Measurements from ENCODE around the gene TMEM131L. TPM values are rescaled to one million over a fixed set of nuclear protein-coding genes. Genes with fewer than 3 reads are reported as not detected.

TMEM131L gene
- total and polyA plus RNA-seq, 2 donors (not counting 3 experiments of a cell fraction or from before 2014, with no cell fraction given) = 7.7 to 21.2 TPM

- Histone ChIP-seq H3K4me3 (replicated peaks in 1 of 3; ENCODE audit: insufficient read depth in 1 of 3, low read depth in 1 of 3, low read length in 3 of 3) (no peak overlapping the region), H3K9ac (replicated peaks; ENCODE audit: extremely low read depth, insufficient read depth, low read length) (peak overlapping the region; percentile 48), H3K9me3 (replicated peaks; ENCODE audit: control insufficient read depth, insufficient read depth, low read length) (no peaks in the 10 kb centered on the region), H2AFZ (ENCODE audit: low read depth, low read length) (no peak overlapping the region), H3K27ac (ENCODE audit: insufficient read depth, low read depth, low read length) (peak overlapping the region; percentile 82), H3K4me2 (ENCODE audit: insufficient read depth, low read length) (peak overlapping the region; percentile 59), H3K9me1 (replicated peaks; ENCODE audit: control insufficient read depth, extremely low read depth, insufficient read depth, low read length) (no peaks in the 10 kb centered on the region), H3K4me1 (ENCODE audit: control insufficient read depth, extremely low read depth, insufficient read depth, low read length) (peaks cover 18% of the 10 kb centered on the region), H3K36me3 (ENCODE audit: control insufficient read depth in 2 of 2, extremely low read depth in 1 of 2, insufficient read depth in 2 of 2, low read length in 2 of 2) (no peaks in the 10 kb centered on the region), H4K20me1 (replicated peaks; ENCODE audit: control insufficient read depth, extremely low read depth, insufficient read depth, low read length) (no peaks in the 10 kb centered on the region), H3K27me3 (ENCODE audit: control insufficient read depth in 2 of 2, insufficient read depth in 2 of 2, low read length in 2 of 2) (no peaks in the 10 kb centered on the region), H3K79me2 (ENCODE audit: control insufficient read depth, insufficient read depth, low read length) (peaks cover 7% of the 10 kb centered on the region)
- BruUV-seq (replicated peaks) = no TSS peak
- ChIA-PET POLR2A (no interaction called here), CTCF (interaction anchor here (1.2 to 1.4 kb wide), 3 partner anchors 22 to 61 kb away, joined by 3 to 6 read pairs (median 4); no protein-coding TSS in a partner anchor)
- DNase-seq (ENCODE audit: low read depth, low spot score) (peak; percentile 58), FAIRE-seq (no peak)
- dilution Hi-C loops (cut with MboI; ENCODE audit: extremely low pct_ligation_motif_present, low sequenced_read_pairs) = no loop called here
- intact Hi-C loops (cut with micrococcal nuclease) = loop anchor here (1.0 kb wide), 1 partner anchor 23 kb away; no protein-coding TSS in a partner anchor
- TF ChIP-seq JUN (IDR thresholded peaks at IDR 0.05; ENCODE audit: borderline replicate concordance, insufficient read depth, insufficient read length, low read depth) (peak; percentile 29), MAX (IDR thresholded peaks at IDR 0.05; ENCODE audit: insufficient read depth, insufficient read length) (no peak), GATA2 (IDR thresholded peaks at IDR 0.05; ENCODE audit: insufficient read depth, insufficient read length, low read depth, low read length) (no peak), EZH2 (IDR thresholded peaks at IDR 0.05; ENCODE audit: borderline replicate concordance, low read depth, low read length, severe bottlenecking) (no peak), POLR2AphosphoS5 (IDR thresholded peaks at IDR 0.05; ENCODE audit: insufficient read depth, low read depth, low read length) (no peak), POLR2A (IDR thresholded peaks at IDR 0.05; ENCODE audit: low read depth, low read length) (no peak)
Observed at GRCh38 chr4:153513596-153513995, 47.4 kb downstream of the TMEM131L start.

GRCh38 chr4:153514001-153514526 is 47.9 kb downstream of the TMEM131L start:
- dilution Hi-C loops (cut with MboI; ENCODE audit: extremely low pct_ligation_motif_present, low sequenced_read_pairs) = no loop called here
- H3K36me3 ChIP-seq (ENCODE audit: control insufficient read depth in 2 of 2, extremely low read depth in 1 of 2, insufficient read depth in 2 of 2, low read length in 2 of 2) = no peaks in the 10 kb centered on the region
- peak overlapping the region; percentile 82 for H3K27ac ChIP-seq (ENCODE audit: insufficient read depth, low read depth, low read length)
- DNase-seq (ENCODE audit: low read depth, low spot score) (peak; percentile 79), FAIRE-seq (peak; percentile 78)
- ChIA-PET CTCF (interaction anchor here (0.7 to 1.5 kb wide), 4 partner anchors 9 to 28 kb away, joined by 3 to 5 read pairs (median 4); no protein-coding TSS in a partner anchor), POLR2A (interaction anchor here (1.2 kb wide), 1 partner anchor 48 kb away, joined by 4 read pairs; the partner anchor contains the start of gene TMEM131L)
- H3K9me1 ChIP-seq (replicated peaks; ENCODE audit: control insufficient read depth, extremely low read depth, insufficient read depth, low read length) = no peaks in the 10 kb centered on the region
- peak overlapping the region; percentile 59 for H3K4me2 ChIP-seq (ENCODE audit: insufficient read depth, low read length)
- H3K4me1 ChIP-seq (ENCODE audit: control insufficient read depth, extremely low read depth, insufficient read depth, low read length) = peaks cover 18% of the 10 kb centered on the region
- TF ChIP-seq CTCF (IDR thresholded peaks at IDR 0.05; ENCODE audit: extremely low read depth in 1 of 2, insufficient read depth in 1 of 2, low read depth in 1 of 2, low read length in 2 of 2) = no peak
- peak; percentile 15 for TF ChIP-seq JUN (IDR thresholded peaks at IDR 0.05; ENCODE audit: borderline replicate concordance, insufficient read depth, insufficient read length, low read depth)
- intact Hi-C loops (cut with micrococcal nuclease) = loop anchor here (2.0 kb wide), 1 partner anchor 17 kb away; no protein-coding TSS in a partner anchor
- H3K9me3 ChIP-seq (replicated peaks; ENCODE audit: control insufficient read depth, insufficient read depth, low read length) = no peaks in the 10 kb centered on the region
- no peak overlapping the region for H2AFZ ChIP-seq (ENCODE audit: low read depth, low read length)
- peak overlapping the region; percentile 48 for H3K9ac ChIP-seq (replicated peaks; ENCODE audit: extremely low read depth, insufficient read depth, low read length)
- no TSS peak for BruUV-seq (replicated peaks)
- H4K20me1 ChIP-seq (replicated peaks; ENCODE audit: control insufficient read depth, extremely low read depth, insufficient read depth, low read length) = no peaks in the 10 kb centered on the region
- H3K27me3 ChIP-seq (ENCODE audit: control insufficient read depth in 2 of 2, insufficient read depth in 2 of 2, low read length in 2 of 2) = no peaks in the 10 kb centered on the region
- H3K79me2 ChIP-seq (ENCODE audit: control insufficient read depth, insufficient read depth, low read length) = peaks cover 7% of the 10 kb centered on the region
- no peak overlapping the region for H3K4me3 ChIP-seq (replicated peaks in 1 of 3; ENCODE audit: insufficient read depth in 1 of 3, low read depth in 1 of 3, low read length in 3 of 3)

Measured in endothelial cell of umbilical vein (primary cell).